ENCODE measurements around the gene BRCC3. TPM values are rescaled to one million over a fixed set of nuclear protein-coding genes. Genes with fewer than 3 reads are reported as not detected.
A peak's percentile ranks its signal among the peaks of the same experiment; 100 is the strongest.

Gene BRCC3
- total RNA-seq, 2 donors from 2014 or later: 11.8 to 13.4 TPM

DNA sequence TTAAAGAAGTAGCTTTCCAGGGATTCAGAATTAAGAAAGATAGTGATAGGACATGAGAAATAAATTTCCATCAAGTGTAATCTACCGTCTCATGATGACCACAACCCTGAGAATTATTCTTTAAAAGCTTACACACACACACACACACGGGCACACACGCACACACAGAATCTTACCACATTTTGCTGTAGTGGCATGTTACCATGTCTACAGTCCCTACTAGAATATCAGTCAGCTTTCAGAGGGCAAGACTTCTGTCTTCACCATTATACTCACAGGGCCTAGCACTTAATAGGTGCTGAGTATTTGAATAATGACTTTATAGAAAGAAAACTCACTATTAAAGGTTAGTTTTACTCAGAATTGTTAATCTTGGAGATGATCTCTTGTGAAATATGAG is 15.8 kb upstream of the BRCC3 start:
- no peak for DNase-seq
- no peak for ATAC-seq
- intact Hi-C loops (cut with DNase I): loop anchor here (5.0 to 10.0 kb wide), 2 partner anchors 61 to 73 kb away; no protein-coding TSS in a partner anchor

DNA sequence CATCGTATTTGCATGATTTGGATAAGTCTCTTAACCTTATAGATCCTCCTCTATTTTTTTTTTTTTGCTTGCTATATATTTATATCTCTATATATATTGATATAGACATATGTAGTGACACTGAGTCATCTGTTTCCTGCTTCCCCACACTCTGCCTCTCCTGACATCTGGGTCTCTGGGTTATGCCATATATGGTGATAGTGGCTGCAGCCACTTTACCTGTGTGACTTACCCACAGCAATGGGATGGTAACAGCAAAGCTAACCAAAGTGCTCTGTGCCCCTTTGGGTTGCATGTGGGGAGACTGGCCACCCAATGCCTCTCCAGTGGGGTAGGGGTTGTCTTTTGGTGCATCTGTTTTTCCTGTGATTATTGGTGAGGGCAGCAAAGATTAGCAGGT is 14.8 kb upstream of the BRCC3 start:
- intact Hi-C loops (cut with DNase I): loop anchor here (5.0 to 10.0 kb wide), 2 partner anchors 62 to 74 kb away; no protein-coding TSS in a partner anchor
- ATAC-seq (no peak), DNase-seq (no peak)

DNA sequence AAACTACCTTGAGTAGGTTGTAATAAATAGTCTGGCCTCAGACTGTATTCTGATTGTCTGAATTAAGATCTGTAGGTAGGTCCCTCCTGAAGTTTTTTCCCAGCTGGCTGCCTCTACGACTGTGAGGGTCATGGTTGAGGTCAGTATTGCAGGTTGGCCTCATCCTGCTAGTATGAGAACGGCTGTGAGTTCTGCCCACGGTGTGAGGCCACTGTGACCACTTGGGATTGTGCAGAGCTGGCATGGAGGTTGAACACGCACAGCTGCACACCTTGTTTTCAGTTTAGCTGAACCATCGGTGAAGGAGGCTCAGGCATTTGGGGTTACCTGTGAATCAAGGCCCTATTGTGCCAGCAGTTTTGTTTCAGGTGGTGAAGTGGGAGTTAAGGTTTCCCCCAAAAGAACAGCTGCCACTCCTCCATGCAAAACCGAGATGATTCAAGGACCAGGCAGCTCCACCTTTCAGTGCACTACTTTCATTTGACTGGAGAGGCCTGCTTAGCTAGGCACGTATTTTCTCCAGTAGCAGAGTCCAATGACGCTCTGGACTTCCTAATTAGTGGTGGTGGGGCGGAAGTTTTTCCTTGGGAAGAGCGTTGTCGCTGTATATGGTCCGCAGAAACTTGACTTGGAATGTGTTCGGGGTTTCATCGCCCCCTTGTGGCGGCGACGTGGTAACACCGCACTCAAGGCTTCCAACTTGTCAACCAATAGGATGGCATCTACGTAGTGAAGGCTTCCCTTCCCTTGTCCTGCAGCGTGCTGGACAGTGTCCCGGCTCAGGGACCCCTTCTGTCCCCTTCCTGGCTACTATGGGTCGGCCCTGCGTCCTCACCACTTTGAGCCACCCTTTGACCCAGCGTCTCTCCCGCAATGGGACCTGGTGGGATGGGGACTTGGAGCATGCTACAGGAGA is 14.2 kb upstream of the BRCC3 start:
- DNase-seq (peak; percentile 59), ATAC-seq (peak; percentile 87 to 93)
- intact Hi-C loops (cut with DNase I): loop anchor here (5.0 to 10.0 kb wide), 2 partner anchors 62 to 75 kb away; no protein-coding TSS in a partner anchor

DNA sequence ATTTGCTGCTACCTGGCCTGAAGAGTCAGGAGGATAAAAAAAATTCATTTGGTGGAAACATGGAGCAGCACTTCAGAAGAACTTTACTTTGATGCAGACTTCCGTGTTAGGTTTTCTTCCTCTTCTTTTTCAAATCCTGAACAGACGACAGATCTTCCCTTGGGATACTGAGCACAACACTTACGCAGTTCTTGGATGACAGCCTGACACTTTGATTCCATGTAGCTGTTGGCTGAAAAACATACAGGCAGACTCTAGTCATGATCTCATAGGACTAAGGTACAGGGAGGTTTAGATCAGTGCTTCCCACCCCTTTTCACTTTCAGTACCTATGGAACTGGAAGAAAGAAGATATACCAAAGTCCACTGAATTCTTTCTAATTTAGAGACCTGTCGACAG is 9.5 kb upstream of the BRCC3 start:
- DNase-seq (no peak), ATAC-seq (no peak)
- intact Hi-C loops (cut with DNase I): no loop called here

DNA sequence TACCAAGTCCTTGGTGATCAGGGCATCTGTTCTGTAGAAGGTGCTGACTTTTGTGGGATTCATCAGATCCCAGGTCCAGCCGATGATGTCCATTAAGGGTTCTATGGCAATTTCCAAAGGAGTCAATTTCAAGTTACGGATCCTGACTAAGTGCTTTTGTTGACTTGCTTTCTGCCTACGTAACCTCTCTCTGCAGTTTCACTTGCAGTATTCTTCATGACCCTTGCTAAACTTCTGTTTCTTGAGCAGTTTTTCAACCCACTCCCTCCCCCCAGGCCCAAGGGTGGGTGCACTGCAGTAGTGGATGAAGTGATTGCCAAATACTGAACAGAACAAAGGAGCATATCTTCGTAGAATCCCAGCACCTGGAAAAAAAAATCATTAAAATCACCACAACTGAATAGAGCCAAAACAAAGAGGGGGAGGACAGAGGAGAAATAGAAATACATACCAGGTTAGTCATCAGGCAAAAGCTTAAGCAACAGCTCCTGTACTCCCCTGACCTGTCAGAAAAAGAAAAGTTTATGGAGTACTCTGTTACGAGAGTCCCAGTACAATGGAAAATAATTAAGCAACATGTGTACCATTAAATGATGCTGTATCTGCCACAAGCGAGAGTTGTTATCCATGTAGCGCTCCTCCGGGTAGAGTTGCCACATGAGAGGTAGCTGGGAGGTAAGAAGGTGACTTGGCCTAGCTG is 6.1 kb upstream of the BRCC3 start:
- intact Hi-C loops (cut with DNase I): no loop called here
- ATAC-seq (peak in 1 of 2 donors; percentile 78), DNase-seq (no peak)

DNA sequence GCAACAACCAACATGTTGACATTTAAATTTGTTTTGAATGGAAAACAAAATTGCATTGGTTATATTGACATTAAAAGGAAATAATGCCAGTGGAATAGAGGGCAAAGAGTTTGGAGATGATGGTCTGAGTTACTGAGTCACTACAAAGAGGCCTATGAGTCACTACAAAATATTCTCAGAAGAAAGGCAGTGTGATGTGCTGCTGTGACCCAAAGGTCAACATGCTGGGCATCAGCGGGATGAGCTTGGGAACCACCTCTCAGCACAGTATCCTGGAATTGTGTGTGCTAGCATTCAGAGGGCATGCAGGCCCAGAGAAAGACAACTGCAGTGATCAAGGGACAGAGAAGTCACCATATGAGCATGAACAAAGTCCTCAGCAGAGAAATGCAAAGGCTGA is 3.1 kb upstream of the BRCC3 start:
- peak in 1 of 2 donors; percentile 12 for ATAC-seq
- intact Hi-C loops (cut with DNase I): no loop called here

DNA sequence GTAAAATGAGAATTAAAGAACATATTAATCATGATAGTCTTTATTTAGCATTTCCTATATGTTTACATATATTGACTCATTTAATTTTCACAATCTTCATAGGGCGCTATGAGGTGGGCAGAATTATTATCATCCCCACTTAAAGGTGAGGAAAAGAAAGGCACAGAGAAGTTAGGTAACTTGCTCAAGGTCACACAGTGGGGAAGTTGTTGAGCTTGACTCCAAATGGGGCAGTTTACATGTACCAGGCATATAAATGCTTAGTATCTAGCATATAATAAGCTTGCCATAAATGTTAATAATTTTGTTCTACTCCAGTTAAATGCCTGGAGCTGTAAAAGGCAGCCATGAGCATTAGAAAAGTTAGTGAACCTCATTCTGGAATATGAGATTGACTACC is 1.9 kb upstream of the BRCC3 start:
- no peak for ATAC-seq
- DNase-seq: no peak
- intact Hi-C loops (cut with DNase I): no loop called here

More for the DNA sequence above, 3.1 kb upstream of the BRCC3 start:
- no peak for DNase-seq

DNA sequence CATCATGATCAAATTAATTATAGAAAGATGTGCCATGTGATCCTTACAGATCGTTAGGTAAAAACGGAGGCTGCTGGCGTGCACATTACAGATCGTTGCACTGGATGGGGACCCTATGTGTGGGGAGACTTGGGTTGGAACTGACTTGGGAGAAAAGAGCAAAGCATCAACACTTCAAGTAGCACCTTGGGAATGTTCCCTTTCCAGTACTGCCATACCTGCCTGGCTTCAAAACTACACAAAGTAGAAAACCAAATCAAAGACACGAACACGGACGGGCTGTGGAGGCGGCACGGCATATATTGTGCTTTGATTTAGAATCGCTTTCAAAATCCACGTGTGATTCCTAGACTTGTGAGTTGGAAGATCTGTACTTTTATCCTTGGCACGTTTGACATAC is 1.3 kb upstream of the BRCC3 start:
- no peak for ATAC-seq
- no peak for DNase-seq
- intact Hi-C loops (cut with DNase I): no loop called here

DNA sequence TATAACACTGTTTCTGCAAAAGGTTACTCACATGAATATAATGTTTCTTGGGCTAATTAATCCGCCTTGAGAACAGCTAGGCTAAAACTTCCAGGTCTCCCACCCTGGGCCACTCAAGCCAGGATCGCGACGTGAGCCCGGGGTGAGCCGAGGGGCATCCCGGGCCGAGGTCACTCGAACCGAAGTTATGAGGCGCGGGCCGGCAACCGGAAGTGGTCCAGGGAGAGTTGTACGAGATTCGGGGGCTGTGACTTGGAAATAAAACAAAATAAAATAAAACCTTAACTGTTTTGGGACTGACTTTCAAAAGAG is 689 bp upstream of the BRCC3 start:
- peak in 1 of 2 donors; percentile 16 for ATAC-seq
- no peak for DNase-seq
- intact Hi-C loops (cut with DNase I): no loop called here

DNA sequence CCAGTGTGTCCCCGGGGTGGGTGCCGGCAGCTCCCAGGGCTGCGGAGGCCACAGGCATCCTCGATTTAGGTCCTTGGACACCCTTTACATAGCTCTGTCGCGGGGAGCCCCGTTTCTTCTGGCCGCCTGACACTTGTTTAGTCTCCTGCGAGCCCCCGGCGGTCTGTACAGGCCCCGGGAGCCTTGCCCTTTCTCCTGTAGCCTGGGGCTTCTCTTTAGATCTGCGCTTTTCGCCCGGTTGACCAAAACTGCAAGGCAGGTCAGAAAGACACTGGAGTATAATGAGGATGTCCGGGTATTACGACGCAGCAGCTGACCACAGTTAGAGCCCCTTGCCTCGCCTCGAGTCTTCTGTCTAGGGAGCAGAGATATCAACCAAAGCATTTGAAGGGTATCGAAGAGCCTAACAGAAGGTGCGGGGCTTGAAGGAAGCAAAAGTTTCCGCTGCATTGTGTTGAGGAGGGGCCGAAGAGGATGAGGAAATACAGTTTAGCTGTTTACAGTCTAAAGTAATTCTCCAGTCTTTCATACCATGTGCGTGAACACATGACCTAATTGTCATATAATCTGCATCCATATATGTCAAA is 479 bp downstream of the BRCC3 start:
- ATAC-seq: peak; percentile 3 to 12
- no peak for DNase-seq
- intact Hi-C loops (cut with DNase I): no loop called here

DNA sequence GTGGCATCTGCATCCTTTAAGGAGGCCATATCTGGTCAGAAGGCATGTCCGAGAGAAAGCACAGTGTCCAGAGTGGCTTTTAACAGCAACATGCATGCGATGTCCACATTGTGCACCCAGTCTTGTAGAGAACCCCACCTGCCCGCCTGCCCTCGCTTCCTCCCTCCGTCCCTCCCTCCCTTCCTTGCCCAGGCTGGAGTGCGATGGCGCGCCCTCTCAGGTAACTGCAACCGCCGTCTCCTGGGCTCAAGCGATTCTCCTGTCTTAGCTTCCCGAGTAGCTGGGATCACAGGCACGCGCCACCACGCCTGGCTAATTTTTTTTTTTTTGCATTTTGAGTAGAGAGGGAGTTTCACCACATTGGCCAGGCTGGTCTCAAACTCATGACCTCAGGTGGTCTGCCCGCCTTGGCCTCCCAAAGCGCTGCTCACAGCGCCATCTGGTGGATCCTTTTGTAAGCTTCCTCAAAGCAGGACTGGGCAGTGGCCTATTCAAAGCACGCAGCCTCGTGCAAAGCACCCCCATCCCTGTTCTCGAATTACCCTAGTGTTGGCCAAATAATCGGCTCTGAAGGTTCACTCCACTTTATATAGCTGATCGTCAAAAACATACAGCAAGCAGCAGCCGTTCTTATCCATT is 15.0 kb downstream of the BRCC3 start:
- intact Hi-C loops (cut with DNase I): no loop called here
- ATAC-seq: peak; percentile 47 to 57

DNA sequence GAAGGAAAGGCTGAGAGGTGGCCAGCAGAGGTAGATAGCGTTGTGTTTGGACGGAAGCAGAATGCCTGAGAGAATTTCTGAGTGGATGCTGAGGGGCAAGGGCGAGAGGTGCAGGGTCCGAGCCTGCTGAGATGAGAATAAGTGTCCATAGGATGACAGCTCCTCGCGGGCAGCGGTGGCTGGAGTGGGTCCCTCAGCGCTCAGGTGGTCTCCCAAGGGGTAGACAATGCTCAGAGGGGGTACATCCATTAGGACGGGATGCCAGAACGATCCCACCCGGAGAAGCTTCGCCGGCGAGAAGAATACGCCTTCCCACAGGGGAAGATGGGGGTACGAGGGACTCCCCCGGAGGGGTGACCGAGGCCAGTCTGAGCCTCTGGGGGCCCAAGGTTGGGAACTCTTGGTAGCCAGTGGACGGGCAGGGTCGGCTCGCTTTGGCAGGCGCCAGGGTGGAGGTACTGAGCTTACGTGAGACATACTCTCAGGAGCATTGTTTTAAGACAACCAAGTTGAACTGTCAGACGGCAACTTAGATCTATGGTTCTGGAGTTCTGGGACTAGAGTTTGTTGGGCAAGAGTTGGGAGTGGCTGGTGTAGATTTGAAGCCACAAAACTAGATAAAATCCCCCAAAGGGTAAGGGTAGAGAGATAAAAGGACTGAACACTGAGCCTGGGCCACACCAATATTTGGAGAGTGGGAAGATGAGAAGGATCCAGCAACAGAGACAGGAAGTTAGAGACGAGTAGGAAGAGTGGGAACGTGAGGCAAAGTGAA is 15.8 kb downstream of the BRCC3 start:
- intact Hi-C loops (cut with DNase I): no loop called here
- ATAC-seq (no peak), DNase-seq (peak; percentile 19)

More for the DNA sequence above, 15.0 kb downstream of the BRCC3 start:
- DNase-seq: peak; percentile 31

DNA sequence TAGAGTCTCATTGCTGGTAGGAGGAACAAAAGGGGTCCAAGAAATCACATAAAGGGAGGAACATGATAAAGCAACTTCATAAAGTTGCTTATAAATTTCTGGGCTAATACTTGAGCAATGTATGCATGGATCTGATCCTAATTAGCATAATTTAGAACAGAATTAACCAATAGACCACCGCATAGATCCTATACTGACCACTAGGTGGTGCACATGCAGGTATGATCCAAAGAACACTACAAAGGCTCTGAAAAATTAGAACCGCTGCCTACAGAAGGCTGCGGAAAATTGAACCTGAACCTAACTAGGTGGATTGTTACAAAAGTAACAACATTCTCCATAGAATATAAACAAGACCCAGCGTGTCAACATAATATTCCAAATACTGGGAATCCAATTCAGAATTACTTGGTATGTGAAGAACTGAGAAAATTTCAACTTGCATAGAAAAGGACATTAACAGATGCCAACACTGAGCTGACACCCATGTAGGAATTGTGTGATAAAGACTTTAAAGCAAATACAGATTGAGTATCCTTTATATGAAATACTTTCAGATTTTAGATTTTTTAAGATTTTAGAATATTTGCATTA is 23.3 kb downstream of the BRCC3 start:
- peak; percentile 43 to 55 for ATAC-seq
- intact Hi-C loops (cut with DNase I): loop anchor here in 1 of 2 donors (5.0 kb wide), 1 partner anchor 723 kb away; no protein-coding TSS in a partner anchor
- DNase-seq: no peak

DNA sequence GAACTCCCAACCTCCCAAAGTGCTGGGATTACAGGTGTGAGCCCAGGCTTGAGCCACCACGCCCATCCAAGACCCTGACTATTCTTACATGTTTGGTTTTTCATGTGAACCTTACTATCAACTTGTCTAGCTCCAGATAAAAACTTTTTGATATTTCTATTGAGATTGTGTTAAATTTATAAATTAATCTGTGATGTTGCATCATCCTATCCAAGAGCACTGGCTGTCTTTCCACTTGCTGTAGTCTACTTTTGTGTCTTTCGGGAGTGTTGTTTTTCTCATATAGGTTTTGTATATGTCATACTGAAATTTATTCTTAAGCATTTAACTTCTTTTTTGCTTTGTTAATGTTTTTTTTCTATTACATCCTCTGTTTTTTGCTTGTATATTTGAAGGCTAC is 34.6 kb downstream of the BRCC3 start:
- intact Hi-C loops (cut with DNase I): loop anchor here in 1 of 2 donors (10.0 kb wide), 1 partner anchor 109 kb away; the partner anchor contains the start of gene VBP1
- ATAC-seq (no peak), DNase-seq (no peak)

DNA sequence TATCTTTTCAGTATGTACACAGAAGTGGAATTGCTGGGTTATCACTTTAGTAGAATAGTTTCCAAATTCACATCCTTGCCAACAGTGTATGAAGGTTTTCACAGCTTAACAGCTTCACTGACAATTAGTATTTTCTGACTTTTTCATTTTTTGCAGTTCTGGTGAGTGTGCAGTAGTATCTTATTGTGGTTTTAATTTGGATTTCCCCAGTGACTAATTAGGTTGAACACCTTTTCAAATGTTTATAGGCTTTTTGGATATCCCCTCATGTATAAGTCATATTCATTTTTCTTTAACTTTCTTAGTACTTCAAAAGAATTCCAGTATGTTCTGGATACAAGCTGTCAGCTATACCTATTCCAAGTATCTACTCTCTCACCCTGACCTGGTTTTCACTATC is 37.1 kb downstream of the BRCC3 start:
- ATAC-seq: no peak
- intact Hi-C loops (cut with DNase I): loop anchor here in 1 of 2 donors (10.0 kb wide), 1 partner anchor 106 kb away; the partner anchor contains the start of gene VBP1
- no peak for DNase-seq

DNA sequence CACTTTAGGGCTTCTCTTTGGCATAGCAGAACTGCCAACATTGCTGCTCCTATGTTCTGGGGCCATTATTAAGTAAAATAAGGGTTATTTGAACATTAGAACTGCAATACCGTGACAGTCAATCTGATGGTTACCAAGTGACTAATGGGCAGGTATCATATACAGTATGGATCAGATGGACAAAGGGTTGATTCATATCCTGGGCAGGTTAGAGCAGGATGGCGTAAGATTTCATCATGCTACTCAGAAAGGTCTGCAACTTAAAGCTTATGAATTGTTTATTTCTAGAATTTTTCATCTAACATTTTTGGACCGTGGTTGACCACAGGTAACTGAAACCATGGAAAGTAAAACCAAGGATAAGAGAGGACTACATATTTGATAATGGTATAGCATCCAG is 40.9 kb downstream of the BRCC3 start:
- intact Hi-C loops (cut with DNase I): no loop called here
- ATAC-seq: no peak
- no peak for DNase-seq

DNA sequence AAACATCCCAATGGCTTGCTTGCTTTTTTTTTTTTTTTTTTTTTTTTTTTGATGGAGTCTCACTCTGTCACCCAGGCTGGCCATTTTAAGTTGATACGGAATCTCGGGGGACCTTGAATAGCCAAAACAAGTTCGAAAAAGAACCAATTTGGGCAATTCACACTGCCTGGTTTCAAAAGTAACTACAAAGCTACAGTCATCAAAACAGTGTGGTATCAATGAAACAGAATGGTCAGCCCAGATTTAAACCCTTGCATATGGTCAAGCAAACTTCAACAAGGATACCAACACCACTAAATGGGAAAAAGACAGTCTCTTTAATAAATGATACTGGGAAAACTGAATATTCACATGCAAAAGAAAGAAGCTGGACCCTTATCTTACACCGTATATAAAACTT is 41.8 kb downstream of the BRCC3 start:
- intact Hi-C loops (cut with DNase I): no loop called here
- ATAC-seq: no peak
- no peak for DNase-seq

DNA sequence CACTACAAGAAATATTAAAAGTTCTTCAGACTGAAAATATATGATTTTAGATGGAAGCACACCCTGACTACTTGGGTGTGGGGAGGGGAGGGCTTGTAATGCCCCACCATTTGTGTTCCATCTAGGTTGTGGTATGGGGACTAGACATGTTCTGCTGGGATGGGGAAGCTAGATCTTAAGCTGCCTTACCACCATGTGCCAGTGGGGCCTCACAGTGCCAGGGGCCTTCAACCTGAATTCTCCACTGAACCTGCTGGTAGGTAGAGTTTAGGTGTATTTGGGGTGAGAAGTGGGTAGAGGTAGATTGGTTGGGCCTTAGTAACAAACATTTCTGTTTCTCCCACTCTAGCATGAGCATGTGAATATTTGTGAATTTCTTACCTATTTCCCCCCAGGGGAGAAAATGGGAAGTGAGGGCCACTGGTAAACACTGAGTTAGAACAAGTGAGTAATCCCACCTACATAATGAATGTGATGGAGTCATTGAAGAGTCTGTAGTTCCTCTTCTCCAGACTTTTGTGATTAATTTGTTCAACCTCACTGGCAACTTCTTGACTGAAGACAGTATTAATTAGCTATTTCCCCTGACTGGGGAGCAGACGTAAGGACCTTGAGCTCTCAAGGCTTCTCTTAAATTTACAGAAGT is 44.0 kb downstream of the BRCC3 start:
- no peak for ATAC-seq
- no peak for DNase-seq
- intact Hi-C loops (cut with DNase I): no loop called here
